Left ventricle myocardium inferior (tissue), 1 donor: ENCODE data around the gene AGAP1. TPM values are rescaled to one million over a fixed set of nuclear protein-coding genes. Genes with fewer than 3 reads are reported as not detected.

Experiments
- DNase-seq: peaks from one replicate; pipeline ENCODE4 v3.0.0-alpha.2; 2020
- H3K27ac ChIP-seq: fragments of 200-600 bp; replicated peaks from 2 replicates; pipeline ENCODE4 v1.8.0; 2021
- H3K27me3 ChIP-seq: fragments of 200-600 bp; 2 replicates; pipeline ENCODE4 v1.8.0; 2021; ENCODE audit warnings: low read depth
- H3K36me3 ChIP-seq: fragments of 200-600 bp; 2 replicates; pipeline ENCODE4 v1.8.0; 2021
- H3K4me1 ChIP-seq: fragments of 200-600 bp; 2 replicates; pipeline ENCODE4 v1.8.0; 2021
- H3K4me3 ChIP-seq: fragments of 200-600 bp; 2 replicates; pipeline ENCODE4 v1.8.0; 2021; ENCODE audit warnings: mild to moderate bottlenecking, moderate library complexity
- H3K9me3 ChIP-seq: fragments of 200-600 bp; replicated peaks from 2 replicates; pipeline ENCODE4 v1.8.0; 2021
- intact Hi-C: fragments of 100-400 bp; cut with micrococcal nuclease; formaldehyde crosslinking; loops from one replicate; pipeline ENCODE4 v1.11.0; 2022
- total RNA-seq: library from RNA; stranded (reverse); fragmentation: NEBNext Ultra II Directional; extraction: Animal tissue kit (Norgen Biotek cat#: 25700); gene quantifications from one replicate; pipeline ENCODE4 v1.2.1, GENCODE V29; 2021
- TF ChIP-seq, protein P1 (sequence below): fragments of 200-600 bp; IDR thresholded peaks from 2 replicates; pipeline ENCODE4 v1.8.0; 2021; ENCODE audit warnings: antibody characterized with exemption, mild to moderate bottlenecking, borderline replicate concordance
- donor health status: DM: no; HTN: yes; CAD: no; lungs with severe emphysema.

The AGAP1 gene
- total RNA-seq, 1 donor from 2014 or later: 18.1 TPM

GRCh38 chr2:235554385-235554784, 60.5 kb downstream of the AGAP1 start:
- intact Hi-C loops: no loop called here
- no peaks in the 10 kb centered on the region for H3K27me3 ChIP-seq

GRCh38 chr2:235554936-235555335, 61.1 kb downstream of the AGAP1 start:
- no peaks in the 10 kb centered on the region for H3K36me3 ChIP-seq
- H3K4me3 ChIP-seq: no peak overlapping the region
- no peaks in the 10 kb centered on the region for H3K27me3 ChIP-seq
- TF ChIP-seq, protein P1, sequence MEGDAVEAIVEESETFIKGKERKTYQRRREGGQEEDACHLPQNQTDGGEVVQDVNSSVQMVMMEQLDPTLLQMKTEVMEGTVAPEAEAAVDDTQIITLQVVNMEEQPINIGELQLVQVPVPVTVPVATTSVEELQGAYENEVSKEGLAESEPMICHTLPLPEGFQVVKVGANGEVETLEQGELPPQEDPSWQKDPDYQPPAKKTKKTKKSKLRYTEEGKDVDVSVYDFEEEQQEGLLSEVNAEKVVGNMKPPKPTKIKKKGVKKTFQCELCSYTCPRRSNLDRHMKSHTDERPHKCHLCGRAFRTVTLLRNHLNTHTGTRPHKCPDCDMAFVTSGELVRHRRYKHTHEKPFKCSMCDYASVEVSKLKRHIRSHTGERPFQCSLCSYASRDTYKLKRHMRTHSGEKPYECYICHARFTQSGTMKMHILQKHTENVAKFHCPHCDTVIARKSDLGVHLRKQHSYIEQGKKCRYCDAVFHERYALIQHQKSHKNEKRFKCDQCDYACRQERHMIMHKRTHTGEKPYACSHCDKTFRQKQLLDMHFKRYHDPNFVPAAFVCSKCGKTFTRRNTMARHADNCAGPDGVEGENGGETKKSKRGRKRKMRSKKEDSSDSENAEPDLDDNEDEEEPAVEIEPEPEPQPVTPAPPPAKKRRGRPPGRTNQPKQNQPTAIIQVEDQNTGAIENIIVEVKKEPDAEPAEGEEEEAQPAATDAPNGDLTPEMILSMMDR: no peak
- no peak for DNase-seq
- H3K27ac ChIP-seq: no peak overlapping the region
- intact Hi-C loops: no loop called here
- peaks cover 35% of the 10 kb centered on the region for H3K4me1 ChIP-seq
- H3K9me3 ChIP-seq: no peaks in the 10 kb centered on the region

More at GRCh38 chr2:235554385-235554784, 60.5 kb downstream of the AGAP1 start:
- H3K9me3 ChIP-seq: no peaks in the 10 kb centered on the region
- no peak overlapping the region for H3K27ac ChIP-seq
- H3K4me1 ChIP-seq: peaks cover 35% of the 10 kb centered on the region
- H3K4me3 ChIP-seq: no peak overlapping the region
- no peaks in the 10 kb centered on the region for H3K36me3 ChIP-seq
- no peak for DNase-seq
- TF ChIP-seq, protein P1: no peak

- no peak for DNase-seq
- TF ChIP-seq, protein P1: no peak
- intact Hi-C loops: no loop called here
- no peak overlapping the region for H3K4me3 ChIP-seq
- H3K36me3 ChIP-seq: no peaks in the 10 kb centered on the region
- H3K4me1 ChIP-seq: peaks cover 35% of the 10 kb centered on the region
- no peak overlapping the region for H3K27ac ChIP-seq
- H3K27me3 ChIP-seq: no peaks in the 10 kb centered on the region
- H3K9me3 ChIP-seq: no peaks in the 10 kb centered on the region
Observed at GRCh38 chr2:235555371-235555770, 61.5 kb downstream of the AGAP1 start.

- Histone ChIP-seq H3K4me1 (peaks cover 41% of the 10 kb centered on the region), H3K27ac (no peak overlapping the region), H3K9me3 (no peaks in the 10 kb centered on the region), H3K36me3 (no peaks in the 10 kb centered on the region), H3K4me3 (no peak overlapping the region), H3K27me3 (no peaks in the 10 kb centered on the region)
- TF ChIP-seq, protein P1: no peak
- intact Hi-C loops: no loop called here
- no peak for DNase-seq
Observed at GRCh38 chr2:235556086-235556485, 62.2 kb downstream of the AGAP1 start.

- Histone ChIP-seq H3K4me1 (peaks cover 40% of the 10 kb centered on the region), H3K36me3 (no peaks in the 10 kb centered on the region), H3K4me3 (no peak overlapping the region), H3K9me3 (no peaks in the 10 kb centered on the region), H3K27me3 (no peaks in the 10 kb centered on the region), H3K27ac (no peak overlapping the region)
- TF ChIP-seq, protein P1: no peak
- no peak for DNase-seq
- intact Hi-C loops: no loop called here
Observed at GRCh38 chr2:235556901-235557300, 63.1 kb downstream of the AGAP1 start.

- Histone ChIP-seq H3K9me3 (no peaks in the 10 kb centered on the region), H3K27me3 (no peaks in the 10 kb centered on the region), H3K4me3 (no peak overlapping the region), H3K4me1 (peaks cover 36% of the 10 kb centered on the region), H3K27ac (no peak overlapping the region), H3K36me3 (no peaks in the 10 kb centered on the region)
- no peak for DNase-seq
- TF ChIP-seq, protein P1: no peak
- intact Hi-C loops: no loop called here
Observed at GRCh38 chr2:235557903-235558302, 64.1 kb downstream of the AGAP1 start.
